ENCODE data around the gene LUZP1.

- TF ChIP-seq CTCF (IDR thresholded peaks at IDR 0.05): no peak
- TF ChIP-seq POLR2A (IDR thresholded peaks at IDR 0.05): no peak
These were observed 5.9 kb upstream of the LUZP1 start for GRCh38 chr1:23174426-23175110.
